ENCODE data around the gene IGFBP4. TPM values are rescaled to one million over a fixed set of nuclear protein-coding genes. Genes with fewer than 3 reads are reported as not detected.

Gene IGFBP4
- total and polyA plus RNA-seq, 2 donors (not counting 1 experiment from before 2014, with no cell fraction given), result 4.6 to 31.3 TPM

- POLR2A ChIA-PET, result no interaction called here
- Histone ChIP-seq H3K4me1 (ENCODE audit: control insufficient read depth in 2 of 2, insufficient read depth in 2 of 2, low read length in 2 of 2) (peaks cover 7 to 17% of the 10 kb centered on the region in 2 donors), H3K4me2 (replicated peaks; ENCODE audit: low read depth, low read length, poor library complexity, severe bottlenecking) (no peak overlapping the region)
Observed at GRCh38 chr17:40415390-40415789, 27.9 kb upstream of the IGFBP4 start.

More at GRCh38 chr17:40415390-40415789, 27.9 kb upstream of the IGFBP4 start:
- H3K9me3 Mint-ChIP-seq (ENCODE audit: insufficient read depth), result no peaks in the 10 kb centered on the region
- no peaks in the 10 kb centered on the region for H3K27me3 ChIP-seq (replicated peaks in 1 of 4; ENCODE audit: control extremely low read depth in 1 of 4, control insufficient read depth in 3 of 4, insufficient read depth in 4 of 4, low read length in 3 of 4)
- DNase-seq (peak; percentile 68), ATAC-seq (ENCODE audit: low read depth) (no peak)
- no peaks in the 10 kb centered on the region for H3K36me3 ChIP-seq (replicated peaks in 1 of 2; ENCODE audit: control extremely low read depth in 1 of 2, control insufficient read depth in 1 of 2, extremely low read depth in 1 of 2, insufficient read depth in 2 of 2, low read length in 1 of 2)
- H2AFZ ChIP-seq (ENCODE audit: insufficient read depth, low read depth, low read length, poor library complexity, severe bottlenecking), result no peak overlapping the region
- H3K79me2 ChIP-seq (ENCODE audit: control insufficient read depth, insufficient read depth, low read length), result peaks cover 15% of the 10 kb centered on the region
- H3K4me3 Mint-ChIP-seq, result peak overlapping the region; percentile 45
- H3K27ac ChIP-seq (ENCODE audit: low read length in 2 of 2), result no peak overlapping the region
- peaks cover 14% of the 10 kb centered on the region for H3K4me1 Mint-ChIP-seq
- no peak for TF ChIP-seq EZH2 (IDR thresholded peaks at IDR 0.05; ENCODE audit: borderline replicate concordance, insufficient read depth, low read depth, low read length, poor library complexity, severe bottlenecking)
- peak; percentile 84 for TF ChIP-seq CTCF (IDR thresholded peaks at IDR 0.05)
- no peak overlapping the region for H3K27ac Mint-ChIP-seq
- CTCF ChIA-PET, result interaction anchor here (0.7 to 8.1 kb wide), 24 partner anchors 15 to 1275 kb away, joined by 3 to 65 read pairs (median 4); partner anchors contain the start of gene GJD3
- H3K4me3 ChIP-seq (ENCODE audit: control extremely low read depth in 1 of 5, extremely low read depth in 1 of 5, insufficient read depth in 1 of 5, low read depth in 2 of 5, low read length in 4 of 5), result no peak overlapping the region
- no peaks in the 10 kb centered on the region for H3K27me3 Mint-ChIP-seq
- WGBS (ENCODE audit: insufficient coverage), result no CpG with 5 or more reads among the region's 3 CpGs
- intact Hi-C loops (cut with micrococcal nuclease), result loop anchor here (1.0 to 5.0 kb wide), 6 partner anchors 57 to 303 kb away; partner anchors contain the start of gene CDC6
- H3K9ac ChIP-seq (ENCODE audit: low read length), result no peak overlapping the region
- H4K20me1 ChIP-seq (ENCODE audit: control insufficient read depth, insufficient read depth, low read length, poor library complexity, severe bottlenecking), result no peaks in the 10 kb centered on the region
- no peaks in the 10 kb centered on the region for H3K9me3 ChIP-seq (ENCODE audit: control extremely low read depth in 1 of 3, control insufficient read depth in 2 of 3, insufficient read depth in 1 of 3, low read length in 2 of 3)
